K562 (cell line): Measurements from ENCODE around the gene USF2. TPM values are rescaled to one million over a fixed set of nuclear protein-coding genes. Genes with fewer than 3 reads are reported as not detected.

Experiments
- ATF1 ChIP-seq, 2 experiments: fragments of 450-650 bp in 1 of 2; IDR thresholded peaks; 2 replicates each; pipeline ENCODE4 v1.6.1; 2016; ENCODE audit warnings: missing compliant biosample characterization in 1 of 2, missing genetic modification characterization in 1 of 2
- CREM ChIP-seq: IDR thresholded peaks from 2 replicates; pipeline ENCODE4 v1.6.1; 2014; ENCODE audit warnings: antibody characterized with exemption, low read depth
- E4F1 ChIP-seq: fragments of 250-450 bp; sonication (Bioruptor Pico); IDR thresholded peaks from 2 replicates; pipeline ENCODE4 v1.5.0; 2021; ENCODE audit warnings: mild to moderate bottlenecking, borderline replicate concordance
- ETV5 ChIP-seq: sonication (generic); formaldehyde crosslinking; IDR thresholded peaks from 2 replicates; pipeline ENCODE4 v1.4.0; 2020; ENCODE audit warnings: low read depth, mild to moderate bottlenecking, missing genetic modification reagents
- GABPA ChIP-seq: fragments of 200-800 bp; sonication (Bioruptor generic); conservative IDR thresholded peaks from 2 replicates; pipeline ENCODE4 v1.6.1; 2016; ENCODE audit warnings: low read depth, missing genetic modification characterization, missing compliant biosample characterization
- MCM7 ChIP-seq, 2 experiments: fragments of 450-650 bp; IDR thresholded peaks; 2 replicates each; pipeline ENCODE4 v1.6.1; 2016 to 2018
- NR2C2 ChIP-seq, 2 experiments: fragments of 200-800 bp in 1 of 2; sonication (Bioruptor generic) in 1 of 2; sonication (generic) in 1 of 2; formaldehyde crosslinking in 1 of 2; IDR thresholded peaks; 2 replicates each; pipeline versions ENCODE4 v1.6.1 to v1.8.0; 2016 to 2022; ENCODE audit warnings: mild to moderate bottlenecking in 1 of 2, missing compliant biosample characterization in 1 of 2, missing genetic modification characterization in 1 of 2, missing genetic modification reagents in 1 of 2
- NR4A1 ChIP-seq, 2 experiments: fragments of 250-450 bp in 1 of 2; fragments of 450-650 bp in 1 of 2; sonication (Bioruptor Pico) in 1 of 2; IDR thresholded peaks; 2 replicates each; pipeline versions ENCODE4 v1.4.0 to v1.6.1; 2016 to 2020; ENCODE audit warnings: mild to moderate bottlenecking in 2 of 2, missing compliant biosample characterization in 1 of 2, missing genetic modification characterization in 1 of 2, moderate library complexity in 1 of 2
- OTX1 ChIP-seq: fragments of 450-650 bp; formaldehyde crosslinking; IDR thresholded peaks from 2 replicates; pipeline ENCODE4 v1.4.0; 2022; ENCODE audit warnings: mild to moderate bottlenecking
- PHF20 ChIP-seq: fragments of 450-650 bp; IDR thresholded peaks from 2 replicates; pipeline ENCODE4 v1.6.1; 2018; ENCODE audit not compliant: partially characterized antibody
- POLR2B ChIP-seq: fragments of 450-650 bp; IDR thresholded peaks from 2 replicates; pipeline ENCODE4 v1.6.1; 2018; ENCODE audit warnings: low read depth; ENCODE audit not compliant: partially characterized antibody
- PRMT5 ChIP-seq: sonication (generic); formaldehyde crosslinking; IDR thresholded peaks from 2 replicates; pipeline ENCODE4 v1.5.0; 2020; ENCODE audit warnings: missing genetic modification reagents
- RAD21 ChIP-seq, 2 experiments: fragments of 250-450 bp in 1 of 2; fragments of 450-650 bp in 1 of 2; sonication (Bioruptor Pico) in 1 of 2; formaldehyde crosslinking in 1 of 2; IDR thresholded peaks in 1 of 2; conservative IDR thresholded peaks in 1 of 2; 2 replicates each; pipeline versions ENCODE4 v1.4.0 to v1.8.0; 2020 to 2022; ENCODE audit warnings: mild to moderate bottlenecking in 2 of 2, moderate library complexity in 1 of 2
- RAD51 ChIP-seq: fragments of 450-650 bp; IDR thresholded peaks from 2 replicates; pipeline ENCODE4 v1.7.1; 2016; ENCODE audit warnings: low read depth, mild to moderate bottlenecking, borderline replicate concordance
- SMAD1 ChIP-seq: fragments of 150-350 bp; IDR thresholded peaks from 2 replicates; pipeline ENCODE4 v1.6.1; 2014; ENCODE audit warnings: low read length, low read depth; ENCODE audit not compliant: partially characterized antibody
- SNRNP70 ChIP-seq: fragments of 200-400 bp; formaldehyde crosslinking; optimal IDR thresholded peaks from 2 replicates; pipeline ENCODE3; 2017; ENCODE audit warnings: low read depth, low read length
- THRB ChIP-seq: fragments of 450-650 bp; formaldehyde crosslinking; conservative IDR thresholded peaks from 2 replicates; pipeline ENCODE4 v1.4.0; 2022; ENCODE audit warnings: mild to moderate bottlenecking, missing genetic modification characterization
- USF1 ChIP-seq: sonication (generic); formaldehyde crosslinking; IDR thresholded peaks from 2 replicates; pipeline ENCODE4 v1.9.0; 2022; ENCODE audit warnings: mild to moderate bottlenecking, missing genetic modification reagents
- ZNF175 ChIP-seq: fragments of 200-800 bp; sonication (Bioruptor generic); IDR thresholded peaks from 2 replicates; pipeline ENCODE4 v1.6.1; 2016; ENCODE audit warnings: low read depth, mild to moderate bottlenecking, missing genetic modification characterization, missing compliant biosample characterization
- ZNF583 ChIP-seq: fragments of 250-450 bp; sonication (Bioruptor Pico); IDR thresholded peaks from 2 replicates; pipeline ENCODE4 v1.4.0; 2020
- ZNF695 ChIP-seq: fragments of 450-650 bp; formaldehyde crosslinking; IDR thresholded peaks from 2 replicates; pipeline ENCODE4 v1.4.0; 2020; ENCODE audit warnings: mild to moderate bottlenecking, moderate library complexity
- ZNF766 ChIP-seq: fragments of 200-800 bp; sonication (Bioruptor generic); conservative IDR thresholded peaks from 2 replicates; pipeline ENCODE4 v1.6.1; 2016; ENCODE audit warnings: missing genetic modification characterization, missing compliant biosample characterization
- polyA plus RNA-seq, 8 experiments: library from polyadenylated mRNA; depleted of rRNA in 4 of 8; stranded (reverse) in 5 of 8; unstranded in 3 of 8; fragments of >200 nt; fragmentation: Nextera tagmentation in 2 of 8; fragmentation: Illumina TruSeq in 1 of 8; extraction: Ambion mirVana in 2 of 8; extraction: Trizol in 1 of 8; gene quantifications; 2 replicates each; pipeline versions ENCODE4 v1.2.1 to v1.2.3, GENCODE V29; 2011 to 2014; ENCODE audit warnings: inconsistent platforms in 1 of 8, missing spikeins in 1 of 8
- total RNA-seq, 7 experiments: library from RNA; depleted of rRNA in 6 of 7; stranded (reverse); fragments of >200 nt in 6 of 7; fragmentation: Illumina TruSeq in 2 of 7; extraction: Trizol in 2 of 7; gene quantifications; 2 replicates each; pipeline versions ENCODE4 v1.2.1 to v1.2.3, GENCODE V29; 2011 to 2021; ENCODE audit warnings: low replicate concordance in 1 of 7
- TF ChIP-seq, protein P1 (sequence below): sonication (generic); formaldehyde crosslinking; IDR thresholded peaks from 2 replicates; pipeline ENCODE4 v1.5.0; 2020; ENCODE audit warnings: missing genetic modification reagents

USF2 gene
- total and polyA plus RNA-seq, 9 of the 15 experiments (the other 6 are each of a cell fraction or from before 2014, with no cell fraction given), result 0.27 to 93.7 (median 58.4) TPM

GRCh38 chr19:35220315-35220921, 48.3 kb upstream of the USF2 start (continued):
- TF ChIP-seq NR4A1 (CRISPR knock-in tag; IDR thresholded peaks at IDR 0.05) (no peak), NR4A1 (tag; IDR thresholded peaks at IDR 0.05) (peak; percentile 53; the same call in 1 of the 2 replicates), ATF1 (CRISPR knock-in tag; IDR thresholded peaks at IDR 0.05) (no peak), ATF1 (tag; IDR thresholded peaks at IDR 0.05) (peak; percentile 71), ZNF766 (CRISPR knock-in tag) (peak; percentile 89), E4F1 (no peak), PHF20 (peak; percentile 60), GABPA (peak; percentile 46), RAD51 (peak; percentile 95), RAD21 (CRISPR knock-in tag; conservative IDR thresholded peaks at IDR 0.05 in 1 of 2, IDR thresholded peaks at IDR 0.05 in 1 of 2) (peak; percentile 6 to 14; a peak in 1 of 4 replicates), OTX1 (no peak; the same call in 1 of the 2 replicates), PRMT5 (CRISPR knock-in tag) (no peak), ETV5 (CRISPR knock-in tag) (0 out of 2 replicates have a peak, but pooled peaks have one; percentile 47), ZNF695 (CRISPR knock-in tag) (no peak), SMAD1 (no peak), MCM7 (IDR thresholded peaks at IDR 0.05) (no peak), SNRNP70 (no peak), USF1 (CRISPR knock-in tag) (peak; percentile 94), CREM (no peak; the same call in 1 of the 2 replicates), ZNF583 (CRISPR knock-in tag) (0 out of 2 replicates have a peak, but pooled peaks have one; percentile 50), POLR2B (peak; percentile 26), ZNF175 (CRISPR knock-in tag) (peak; percentile 80), THRB (CRISPR knock-in tag) (no peak), NR2C2 (CRISPR knock-in tag; IDR thresholded peaks at IDR 0.05) (no peak), NR2C2 (tag; IDR thresholded peaks at IDR 0.05) (peak; percentile 58)
- TF ChIP-seq, protein P1, sequence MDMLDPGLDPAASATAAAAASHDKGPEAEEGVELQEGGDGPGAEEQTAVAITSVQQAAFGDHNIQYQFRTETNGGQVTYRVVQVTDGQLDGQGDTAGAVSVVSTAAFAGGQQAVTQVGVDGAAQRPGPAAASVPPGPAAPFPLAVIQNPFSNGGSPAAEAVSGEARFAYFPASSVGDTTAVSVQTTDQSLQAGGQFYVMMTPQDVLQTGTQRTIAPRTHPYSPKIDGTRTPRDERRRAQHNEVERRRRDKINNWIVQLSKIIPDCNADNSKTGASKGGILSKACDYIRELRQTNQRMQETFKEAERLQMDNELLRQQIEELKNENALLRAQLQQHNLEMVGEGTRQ (CRISPR knock-in tag), result peak; percentile 97
